Keratinocyte (primary cell): Measurements from ENCODE around the gene TRIM25. TPM values are rescaled to one million over a fixed set of nuclear protein-coding genes. Genes with fewer than 3 reads are reported as not detected.

Experiments
- DNase-seq: peaks from one replicate; pipeline ENCODE4 v3.0.0-alpha.2; 2011; ENCODE audit warnings: low read depth, missing footprints, low spot score
- FAIRE-seq: peaks from 2 replicates; lab custom pipeline; 2011; peaks lifted over from hg19 to GRCh38; lab: Jason Lieb, UNC
- H2AFZ ChIP-seq: 2 replicates; pipeline ENCODE4 v1.6.0; 2012; ENCODE audit warnings: low read length, control low read depth, inconsistent platforms; ENCODE audit not compliant: control insufficient read depth
- H3K27ac ChIP-seq: 2 replicates; pipeline ENCODE4 v1.5.1; 2011; ENCODE audit warnings: low read length; ENCODE audit not compliant: control insufficient read depth, insufficient read depth
- H3K27me3 ChIP-seq: 3 replicates; pipeline ENCODE4 v1.6.0; 2011; ENCODE audit warnings: low read length; ENCODE audit not compliant: control insufficient read depth, insufficient read depth; ENCODE audit errors: extremely low read depth
- H3K36me3 ChIP-seq, 2 experiments: 2 replicates in 1 of 2; 3 replicates in 1 of 2; pipeline ENCODE4 v1.5.1; 2011; ENCODE audit warnings: low read length in 2 of 2, mild to moderate bottlenecking in 1 of 2; ENCODE audit not compliant: control insufficient read depth in 2 of 2, insufficient read depth in 2 of 2; ENCODE audit errors: extremely low read depth in 1 of 2
- H3K4me1 ChIP-seq: 3 replicates; pipeline ENCODE4 v1.5.1; 2011; ENCODE audit warnings: low read length; ENCODE audit not compliant: control insufficient read depth, insufficient read depth; ENCODE audit errors: extremely low read depth
- H3K4me2 ChIP-seq: 3 replicates; pipeline ENCODE4 v1.6.0; 2011; ENCODE audit warnings: low read depth, low read length; ENCODE audit not compliant: control insufficient read depth, insufficient read depth; ENCODE audit errors: extremely low read depth
- H3K4me3 ChIP-seq, 3 experiments: fragments of 200-600 bp in 1 of 3; sonication (generic) in 1 of 3; 2 replicates in 2 of 3; 3 replicates in 1 of 3; pipeline ENCODE4 v1.5.1; 2011 to 2016; ENCODE audit warnings: low read length in 3 of 3, mild to moderate bottlenecking in 3 of 3, control low read depth in 2 of 3, inconsistent platforms in 1 of 3, low read depth in 1 of 3, mixed read lengths in 1 of 3, mixed run types in 1 of 3, moderate library complexity in 1 of 3; ENCODE audit not compliant: control insufficient read depth in 2 of 3, insufficient read depth in 2 of 3; ENCODE audit errors: extremely low read depth in 1 of 3
- H3K79me2 ChIP-seq: 2 replicates; pipeline ENCODE4 v1.6.0; 2012; ENCODE audit warnings: low read length; ENCODE audit not compliant: control insufficient read depth, insufficient read depth
- H3K9ac ChIP-seq: 3 replicates; pipeline ENCODE4 v1.6.0; 2011; ENCODE audit warnings: low read length; ENCODE audit not compliant: control insufficient read depth, insufficient read depth; ENCODE audit errors: extremely low read depth
- H3K9me1 ChIP-seq: 3 replicates; pipeline ENCODE4 v1.6.0; 2011; ENCODE audit warnings: low read length; ENCODE audit not compliant: control insufficient read depth, insufficient read depth; ENCODE audit errors: extremely low read depth
- H3K9me3 ChIP-seq: 2 replicates; pipeline ENCODE4 v1.5.1; 2012; ENCODE audit warnings: low read depth, low read length; ENCODE audit not compliant: control insufficient read depth
- H4K20me1 ChIP-seq: 3 replicates; pipeline ENCODE4 v1.6.0; 2011; ENCODE audit warnings: low read length; ENCODE audit not compliant: control insufficient read depth, insufficient read depth; ENCODE audit errors: extremely low read depth
- EZH2 ChIP-seq: IDR thresholded peaks from one replicate; pipeline ENCODE4 v1.6.1; 2012; ENCODE audit warnings: inconsistent platforms, mild to moderate bottlenecking, low read length, moderate library complexity
- dilution Hi-C: fragments of 300-500 bp; cut with MboI; formaldehyde crosslinking; loops from one replicate; pipeline ENCODE4 v1.7.0; 2020; ENCODE audit warnings: low sequenced_read_pairs; ENCODE audit not compliant: extremely low pct_ligation_motif_present
- polyA plus RNA-seq, 5 experiments: library from polyadenylated mRNA; depleted of rRNA in 3 of 5; stranded (reverse) in 3 of 5; stranded (forward) in 1 of 5; unstranded in 1 of 5; fragments of >200 nt; gene quantifications; 1 replicate in 1 of 5; 2 replicates in 3 of 5; 3 replicates in 1 of 5; pipeline versions ENCODE4 v1.2.1 to v1.2.3, GENCODE V29; 2011 to 2012; ENCODE audit warnings: missing spikeins in 2 of 5, low read depth in 1 of 5, low replicate concordance in 1 of 5
- TF ChIP-seq, protein P1 (sequence below), 3 experiments: IDR thresholded peaks in 1 of 3; conservative IDR thresholded peaks in 1 of 3; optimal IDR thresholded peaks in 1 of 3; 2 replicates in 2 of 3; 3 replicates in 1 of 3; pipeline versions ENCODE3 to v1.5.1; 2011; ENCODE audit warnings: low read length in 3 of 3, mild to moderate bottlenecking in 3 of 3, moderate library complexity in 2 of 3, control low read depth in 1 of 3, inconsistent platforms in 1 of 3; ENCODE audit not compliant: insufficient read depth in 2 of 3; ENCODE audit errors: extremely low read depth in 1 of 3

TRIM25 gene
- polyA plus RNA-seq, 1 donor (not counting 4 experiments of a cell fraction or from before 2014, with no cell fraction given) = 60.3 TPM

DNA sequence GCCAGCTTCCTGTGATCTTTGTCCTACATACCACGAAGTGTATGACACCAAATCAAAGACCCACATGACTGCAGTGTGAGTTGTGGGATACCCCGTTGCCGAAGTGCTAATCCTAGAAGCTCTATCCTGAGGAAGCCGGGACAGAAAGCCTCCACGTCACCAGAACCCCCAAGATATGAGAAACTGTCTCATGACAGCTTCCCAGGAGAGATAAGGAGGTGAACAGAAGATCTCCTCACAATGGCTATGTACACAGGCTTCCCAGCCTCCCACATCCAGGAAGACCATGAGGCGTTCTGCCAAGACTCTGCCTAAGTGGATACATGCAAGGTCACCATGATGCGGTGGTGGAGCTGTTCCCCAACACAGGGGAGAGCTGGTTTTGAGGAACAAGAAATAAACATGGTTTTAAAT lies 37.1 kb downstream of the TRIM25 start:
- Histone ChIP-seq H3K4me3 (no peak overlapping the region), H3K9me3 (no peaks in the 10 kb centered on the region), H2AFZ (no peak overlapping the region), H3K9me1 (no peaks in the 10 kb centered on the region), H3K36me3 (no peaks in the 10 kb centered on the region), H3K79me2 (no peaks in the 10 kb centered on the region), H4K20me1 (no peaks in the 10 kb centered on the region), H3K9ac (no peak overlapping the region), H3K4me1 (no peaks in the 10 kb centered on the region), H3K27me3 (no peaks in the 10 kb centered on the region), H3K27ac (no peak overlapping the region), H3K4me2 (no peak overlapping the region)
- TF ChIP-seq, protein P1, sequence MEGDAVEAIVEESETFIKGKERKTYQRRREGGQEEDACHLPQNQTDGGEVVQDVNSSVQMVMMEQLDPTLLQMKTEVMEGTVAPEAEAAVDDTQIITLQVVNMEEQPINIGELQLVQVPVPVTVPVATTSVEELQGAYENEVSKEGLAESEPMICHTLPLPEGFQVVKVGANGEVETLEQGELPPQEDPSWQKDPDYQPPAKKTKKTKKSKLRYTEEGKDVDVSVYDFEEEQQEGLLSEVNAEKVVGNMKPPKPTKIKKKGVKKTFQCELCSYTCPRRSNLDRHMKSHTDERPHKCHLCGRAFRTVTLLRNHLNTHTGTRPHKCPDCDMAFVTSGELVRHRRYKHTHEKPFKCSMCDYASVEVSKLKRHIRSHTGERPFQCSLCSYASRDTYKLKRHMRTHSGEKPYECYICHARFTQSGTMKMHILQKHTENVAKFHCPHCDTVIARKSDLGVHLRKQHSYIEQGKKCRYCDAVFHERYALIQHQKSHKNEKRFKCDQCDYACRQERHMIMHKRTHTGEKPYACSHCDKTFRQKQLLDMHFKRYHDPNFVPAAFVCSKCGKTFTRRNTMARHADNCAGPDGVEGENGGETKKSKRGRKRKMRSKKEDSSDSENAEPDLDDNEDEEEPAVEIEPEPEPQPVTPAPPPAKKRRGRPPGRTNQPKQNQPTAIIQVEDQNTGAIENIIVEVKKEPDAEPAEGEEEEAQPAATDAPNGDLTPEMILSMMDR (optimal IDR thresholded peaks at IDR 0.05 in 1 of 3, IDR thresholded peaks at IDR 0.05 in 1 of 3, conservative IDR thresholded peaks at IDR 0.05 in 1 of 3; ENCODE audit: extremely low read depth in 1 of 3, insufficient read depth in 2 of 3, low read length in 3 of 3) = no peak
- no peak for TF ChIP-seq EZH2
- DNase-seq (no peak), FAIRE-seq (no peak)
- dilution Hi-C loops = no loop called here

DNA sequence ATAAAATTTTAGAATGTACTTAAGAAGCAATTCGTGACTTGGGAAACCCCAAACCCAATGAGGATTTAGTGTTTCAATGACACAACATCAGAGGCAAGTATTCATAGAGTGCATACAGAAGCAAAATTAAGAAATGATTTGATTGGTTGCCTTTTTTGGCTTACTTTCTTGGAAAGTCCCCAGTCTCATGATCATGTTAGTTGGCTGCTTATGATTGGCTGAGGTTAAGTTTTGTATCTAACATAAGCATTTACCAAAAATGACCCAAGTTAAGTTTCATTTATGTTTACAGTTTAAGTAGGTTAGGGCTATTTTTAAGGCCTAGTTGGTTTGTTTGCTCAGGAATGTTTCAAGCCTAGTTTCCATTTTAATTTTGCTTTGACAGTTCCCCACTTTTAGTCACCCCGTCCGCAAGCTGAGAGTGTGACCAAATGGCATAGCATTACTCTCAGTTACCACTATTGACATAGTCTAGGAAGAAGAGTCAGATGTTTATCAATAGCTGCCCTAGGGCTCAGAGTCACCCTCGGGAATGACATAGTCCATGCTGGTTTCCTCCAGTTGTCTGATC lies 43.7 kb downstream of the TRIM25 start:
- Histone ChIP-seq H2AFZ (no peak overlapping the region), H4K20me1 (no peaks in the 10 kb centered on the region), H3K9me1 (no peaks in the 10 kb centered on the region), H3K27me3 (no peaks in the 10 kb centered on the region), H3K9ac (no peak overlapping the region), H3K9me3 (no peaks in the 10 kb centered on the region), H3K36me3 (peaks cover 0 to 2% of the 10 kb centered on the region in 2 experiments), H3K4me2 (no peak overlapping the region), H3K27ac (no peak overlapping the region), H3K79me2 (no peaks in the 10 kb centered on the region), H3K4me3 (no peak overlapping the region), H3K4me1 (no peaks in the 10 kb centered on the region)
- TF ChIP-seq EZH2 = no peak
- TF ChIP-seq, protein P1 (optimal IDR thresholded peaks at IDR 0.05 in 1 of 3, IDR thresholded peaks at IDR 0.05 in 1 of 3, conservative IDR thresholded peaks at IDR 0.05 in 1 of 3; ENCODE audit: extremely low read depth in 1 of 3, insufficient read depth in 2 of 3, low read length in 3 of 3) = no peak
- dilution Hi-C loops = no loop called here
- FAIRE-seq (no peak), DNase-seq (no peak)
